CD4-positive, CD25-positive, alpha-beta regulatory T cell (primary cell): ENCODE results near the gene GOLM1. TPM values are rescaled to one million over a fixed set of nuclear protein-coding genes. Genes with fewer than 3 reads are reported as not detected.
A peak's percentile ranks its signal among the peaks of the same experiment; 100 is the strongest.
"Not testable (repeated sequence)": the region's sequence is repeated elsewhere in the genome, so short reads cannot be mapped to it uniquely, and the experiment has no call there.

Experiments
- ATAC-seq, 2 donors: fragments of 150-1000 bp; cut with Tn5 transposase; one replicate each; pipeline ENCODE4 v1.10.0; 2021; ENCODE audit warnings: low read depth in 2 of 2, moderate number of reproducible peaks in 2 of 2, moderate library complexity in 1 of 2
- DNase-seq, 3 donors: peaks; one replicate each; pipeline versions ENCODE4 v3.0.0 to v3.0.0-alpha.2; 2012 to 2022; ENCODE audit warnings: mixed read lengths in 1 of 3
- H3K27ac ChIP-seq: one replicate; pipeline ENCODE4 v1.7.0; 2013; ENCODE audit warnings: mild to moderate bottlenecking, low read length; ENCODE audit not compliant: insufficient read depth, poor library complexity, severe bottlenecking
- H3K27me3 ChIP-seq: one replicate; pipeline ENCODE4 v1.7.0; 2013; ENCODE audit warnings: low read length; ENCODE audit not compliant: control insufficient read depth, insufficient read depth
- H3K36me3 ChIP-seq: one replicate; pipeline ENCODE4 v1.7.0; 2013; ENCODE audit warnings: mild to moderate bottlenecking, low read length, moderate library complexity; ENCODE audit not compliant: control insufficient read depth, insufficient read depth
- H3K4me1 ChIP-seq: 2 replicates; pipeline ENCODE4 v1.7.0; 2013; ENCODE audit warnings: mild to moderate bottlenecking, low read length; ENCODE audit not compliant: insufficient read depth, control insufficient read depth, poor library complexity, severe bottlenecking
- H3K4me3 ChIP-seq: one replicate; pipeline ENCODE4 v1.7.0; 2013; ENCODE audit warnings: low read depth, mild to moderate bottlenecking, low read length, moderate library complexity
- H3K9me3 ChIP-seq, 2 experiments: 1 replicate in 1 of 2; 2 replicates in 1 of 2; pipeline ENCODE4 v1.7.0; 2013; ENCODE audit warnings: low read length in 2 of 2, mild to moderate bottlenecking in 1 of 2, moderate library complexity in 1 of 2; ENCODE audit not compliant: control insufficient read depth in 2 of 2
- H3K27ac Mint-ChIP-seq, 3 donors: one replicate each; pipeline ENCODE4 v1.8.0; 2020 to 2022; ENCODE audit warnings: mild to moderate bottlenecking in 3 of 3, mixed read lengths in 3 of 3, moderate library complexity in 2 of 3
- H3K27me3 Mint-ChIP-seq: one replicate; pipeline ENCODE4 v1.8.0; 2022; ENCODE audit warnings: mild to moderate bottlenecking, mixed read lengths
- H3K36me3 Mint-ChIP-seq: one replicate; pipeline ENCODE4 v1.8.0; 2020; ENCODE audit warnings: mixed read lengths
- H3K4me1 Mint-ChIP-seq, 4 donors: one replicate each; pipeline ENCODE4 v1.8.0; 2020 to 2022; ENCODE audit warnings: mixed read lengths in 4 of 4, mild to moderate bottlenecking in 1 of 4
- H3K4me3 Mint-ChIP-seq, 4 donors: one replicate each; pipeline ENCODE4 v1.8.0; 2020 to 2022; ENCODE audit warnings: mild to moderate bottlenecking in 4 of 4, mixed read lengths in 4 of 4, moderate library complexity in 3 of 4
- H3K9me3 Mint-ChIP-seq, 7 donors: one replicate each; pipeline ENCODE4 v1.8.0; 2020 to 2022; ENCODE audit warnings: mixed read lengths in 7 of 7, mild to moderate bottlenecking in 3 of 7, moderate library complexity in 2 of 7
- polyA plus RNA-seq, 4 donors: library from polyadenylated mRNA; unstranded; fragments of 300-500 nt; fragmentation: Illumina TruSeq; gene quantifications; one replicate each; pipeline ENCODE4 v1.2.3, GENCODE V29; 2021
- total RNA-seq: library from RNA; stranded (reverse); gene quantifications from one replicate; pipeline ENCODE4 v1.2.3, GENCODE V29; 2022

The GOLM1 gene, protein sequence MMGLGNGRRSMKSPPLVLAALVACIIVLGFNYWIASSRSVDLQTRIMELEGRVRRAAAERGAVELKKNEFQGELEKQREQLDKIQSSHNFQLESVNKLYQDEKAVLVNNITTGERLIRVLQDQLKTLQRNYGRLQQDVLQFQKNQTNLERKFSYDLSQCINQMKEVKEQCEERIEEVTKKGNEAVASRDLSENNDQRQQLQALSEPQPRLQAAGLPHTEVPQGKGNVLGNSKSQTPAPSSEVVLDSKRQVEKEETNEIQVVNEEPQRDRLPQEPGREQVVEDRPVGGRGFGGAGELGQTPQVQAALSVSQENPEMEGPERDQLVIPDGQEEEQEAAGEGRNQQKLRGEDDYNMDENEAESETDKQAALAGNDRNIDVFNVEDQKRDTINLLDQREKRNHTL
- 0.52 TPM for total RNA-seq
- under 1 TPM; 0.23 to 0.50 (median 0.40) TPM for polyA plus RNA-seq

GRCh38 chr9:86098824-86099700 is at the start of gene GOLM1:
Gene GOLM1 (minus strand): TSS chr9:86099558. CDS start chr9:86079320, 20,238 bp downstream.
- H3K9me3 Mint-ChIP-seq = peaks cover 0 to 2% (median 0%) of the 10 kb centered on the region in 7 donors
- H3K9me3 ChIP-seq = no peaks in the 10 kb centered on the region
- H3K4me1 Mint-ChIP-seq = peaks cover 0 to 7% (median 4%) of the 10 kb centered on the region in 4 donors
- H3K36me3 ChIP-seq = no peaks in the 10 kb centered on the region
- H3K27me3 ChIP-seq = peaks cover 32% of the 10 kb centered on the region
- ATAC-seq = peak in 1 of 2 donors; percentile 42
- peaks cover 4% of the 10 kb centered on the region for H3K36me3 Mint-ChIP-seq
- H3K4me3 Mint-ChIP-seq = peak within 1 kb of the TSS; percentile 76 to 88 (median 84)
- H3K27ac ChIP-seq = no peak within 1 kb of the TSS
- peak in 1 of 3 donors; percentile 25 for DNase-seq
- H3K27me3 Mint-ChIP-seq = peaks cover 56% of the 10 kb centered on the region
- H3K4me1 ChIP-seq = peaks cover 11% of the 10 kb centered on the region
- H3K27ac Mint-ChIP-seq = no peak within 1 kb of the TSS
- peak within 1 kb of the TSS; percentile 13 for H3K4me3 ChIP-seq

DNA sequence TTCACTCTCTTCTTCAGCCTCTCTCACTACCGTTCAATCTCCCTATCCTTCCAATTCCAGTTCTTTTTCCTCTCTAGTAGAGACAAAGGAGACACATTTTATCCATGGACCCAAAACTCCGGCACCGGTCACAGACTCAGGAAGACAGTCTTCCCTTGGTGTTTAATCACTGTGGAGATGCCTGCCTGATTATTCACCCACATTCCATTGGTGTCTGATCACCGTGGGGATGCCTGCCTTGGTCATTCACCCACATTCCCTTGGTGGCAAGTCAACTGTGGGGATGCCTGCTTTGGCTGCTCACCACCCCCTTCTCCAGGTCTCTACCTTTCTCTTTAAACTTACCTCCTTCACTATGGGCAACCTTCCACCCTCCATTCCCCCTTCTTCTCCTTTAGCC is 47.3 kb upstream of the GOLM1 start:
- not testable (repeated sequence) for H3K4me3 Mint-ChIP-seq, H3K27ac Mint-ChIP-seq, H3K36me3 ChIP-seq, ATAC-seq, H3K27ac ChIP-seq, H3K4me1 ChIP-seq, DNase-seq, H3K4me3 ChIP-seq, H3K4me1 Mint-ChIP-seq, H3K9me3 ChIP-seq, H3K27me3 ChIP-seq
- H3K9me3 Mint-ChIP-seq = peaks cover 0 to 23% (median 6%) of the 10 kb centered on the region in 7 donors
- H3K27me3 Mint-ChIP-seq = peaks cover 19% of the 10 kb centered on the region
- peaks cover 17% of the 10 kb centered on the region for H3K36me3 Mint-ChIP-seq

DNA sequence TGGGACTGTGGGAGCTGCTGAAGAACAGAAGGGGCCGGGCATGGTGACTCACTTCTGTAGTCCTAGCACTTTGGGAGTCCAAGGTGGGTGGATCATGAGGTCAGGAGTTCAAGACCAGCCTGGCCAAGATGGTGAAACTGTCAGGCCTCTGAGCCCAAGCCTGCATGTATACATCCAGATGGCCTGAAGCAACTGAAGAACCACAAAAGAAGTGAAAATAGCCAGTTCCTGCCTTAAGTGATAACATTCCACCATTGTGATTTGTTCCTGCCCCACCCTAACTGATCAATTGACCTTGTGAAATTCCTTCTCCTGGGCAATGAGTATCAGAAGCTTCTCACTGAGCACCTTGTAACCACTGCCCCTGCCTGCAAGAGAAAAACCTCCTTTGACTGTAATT is 46.6 kb upstream of the GOLM1 start:
- peaks cover 0 to 23% (median 6%) of the 10 kb centered on the region in 7 donors for H3K9me3 Mint-ChIP-seq
- not testable (repeated sequence) for H3K36me3 ChIP-seq, H3K4me1 ChIP-seq, H3K4me1 Mint-ChIP-seq, ATAC-seq, H3K4me3 ChIP-seq, DNase-seq, H3K9me3 ChIP-seq, H3K27me3 ChIP-seq, H3K27ac Mint-ChIP-seq, H3K27ac ChIP-seq
- H3K27me3 Mint-ChIP-seq = peaks cover 21% of the 10 kb centered on the region
- H3K4me3 Mint-ChIP-seq = peak overlapping the region in 1 of 4 donors; percentile 5
- peaks cover 17% of the 10 kb centered on the region for H3K36me3 Mint-ChIP-seq

DNA sequence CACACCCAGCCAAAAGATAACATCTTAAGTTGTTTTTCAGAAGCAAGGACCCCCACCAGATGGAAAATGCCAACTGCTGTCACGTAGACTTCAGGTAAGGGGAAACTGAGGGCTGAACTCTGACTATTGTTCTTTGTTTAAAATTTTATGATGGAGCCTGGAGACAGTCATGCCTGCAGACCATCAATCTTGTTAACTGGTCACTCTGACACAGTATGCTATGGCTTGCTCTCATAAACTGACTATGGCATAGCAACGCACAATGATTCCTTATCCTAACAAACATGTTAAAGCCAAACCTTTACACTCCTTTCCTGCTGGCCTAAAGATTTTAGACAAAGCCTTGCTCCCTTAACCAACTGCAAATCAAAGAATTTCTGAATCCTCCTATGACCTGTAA is 43.6 kb upstream of the GOLM1 start:
- Histone ChIP-seq H3K4me1 (no peaks in the 10 kb centered on the region), H3K4me3 (no peak overlapping the region), H3K27ac (no peak overlapping the region), H3K27me3 (no peaks in the 10 kb centered on the region), H3K36me3 (no peaks in the 10 kb centered on the region), H3K9me3 (peaks cover 0 to 5% of the 10 kb centered on the region in 2 experiments)
- Mint-ChIP-seq H3K36me3 (peaks cover 12% of the 10 kb centered on the region), H3K9me3 (peaks cover 0 to 23% (median 6%) of the 10 kb centered on the region in 7 donors), H3K4me3 (no peak overlapping the region), H3K4me1 (no peaks in the 10 kb centered on the region), H3K27ac (no peak overlapping the region), H3K27me3 (peaks cover 17% of the 10 kb centered on the region)
- ATAC-seq (no peak), DNase-seq (no peak)

DNA sequence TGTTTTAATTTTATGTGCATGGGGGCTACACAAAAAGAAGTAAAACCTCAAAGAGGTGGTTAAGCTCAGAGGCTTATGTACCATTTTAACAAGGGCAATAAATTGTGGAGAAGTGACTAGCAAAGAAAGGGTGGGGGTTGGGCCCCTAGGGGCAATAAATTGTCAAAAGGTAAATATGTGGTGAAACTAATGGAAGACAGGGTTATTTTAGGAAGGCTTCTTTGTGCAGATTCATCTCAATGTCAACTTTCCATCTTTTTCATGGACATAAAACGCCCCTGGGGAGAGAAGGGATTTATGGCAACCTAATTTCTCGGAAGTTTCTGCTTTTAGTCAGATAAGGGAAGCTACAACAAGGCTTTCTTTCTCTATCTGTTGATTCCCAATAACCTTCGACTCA is 42.5 kb upstream of the GOLM1 start:
- Mint-ChIP-seq H3K9me3 (peaks cover 0 to 15% (median 6%) of the 10 kb centered on the region in 7 donors), H3K27me3 (peaks cover 11% of the 10 kb centered on the region), H3K36me3 (peaks cover 12% of the 10 kb centered on the region), H3K4me3 (no peak overlapping the region), H3K4me1 (no peaks in the 10 kb centered on the region), H3K27ac (no peak overlapping the region)
- ATAC-seq = no peak
- H3K4me1 ChIP-seq = no peaks in the 10 kb centered on the region
- no peak overlapping the region for H3K4me3 ChIP-seq
- DNase-seq = no peak
- no peak overlapping the region for H3K27ac ChIP-seq
- no peaks in the 10 kb centered on the region for H3K27me3 ChIP-seq
- peaks cover 0 to 5% of the 10 kb centered on the region in 2 experiments for H3K9me3 ChIP-seq
- H3K36me3 ChIP-seq = no peaks in the 10 kb centered on the region

- ATAC-seq = no peak
- H3K36me3 ChIP-seq = no peaks in the 10 kb centered on the region
- H3K27ac ChIP-seq = no peak overlapping the region
- no peaks in the 10 kb centered on the region for H3K36me3 Mint-ChIP-seq
- H3K4me3 ChIP-seq = no peak overlapping the region
- no peak overlapping the region for H3K27ac Mint-ChIP-seq
- H3K9me3 Mint-ChIP-seq = peaks cover 0 to 2% (median 0%) of the 10 kb centered on the region in 7 donors
- H3K27me3 ChIP-seq = no peaks in the 10 kb centered on the region
- H3K4me1 Mint-ChIP-seq = no peaks in the 10 kb centered on the region
- no peaks in the 10 kb centered on the region for H3K4me1 ChIP-seq
- no peak overlapping the region for H3K4me3 Mint-ChIP-seq
- no peak for DNase-seq
- H3K27me3 Mint-ChIP-seq = peaks cover 8% of the 10 kb centered on the region
- no peaks in the 10 kb centered on the region for H3K9me3 ChIP-seq
Observed at GRCh38 chr9:86135371-86135770, 36.0 kb upstream of the GOLM1 start.

- H3K9me3 Mint-ChIP-seq = peaks cover 0 to 2% (median 1%) of the 10 kb centered on the region in 7 donors
- peaks cover 8% of the 10 kb centered on the region for H3K27me3 Mint-ChIP-seq
- no peaks in the 10 kb centered on the region for H3K9me3 ChIP-seq
- no peak overlapping the region for H3K27ac ChIP-seq
- no peaks in the 10 kb centered on the region for H3K36me3 Mint-ChIP-seq
- H3K36me3 ChIP-seq = no peaks in the 10 kb centered on the region
- H3K4me1 Mint-ChIP-seq = no peaks in the 10 kb centered on the region
- no peaks in the 10 kb centered on the region for H3K27me3 ChIP-seq
- H3K4me3 ChIP-seq = no peak overlapping the region
- no peak for DNase-seq
- no peak for ATAC-seq
- H3K4me3 Mint-ChIP-seq = no peak overlapping the region
- H3K27ac Mint-ChIP-seq = no peak overlapping the region
- no peaks in the 10 kb centered on the region for H3K4me1 ChIP-seq
Observed at GRCh38 chr9:86134361-86134760, 35.0 kb upstream of the GOLM1 start.
